ENCODE data around the gene SMLR1.

The SMLR1 gene

GRCh38 chr6:130852844-130853554 is 25.8 kb downstream of the SMLR1 start:
- no peak for DNase-seq (ENCODE audit: low read depth in 2 of 2)

GRCh38 chr6:130853555-130854183 is 26.5 kb downstream of the SMLR1 start:
- no peak for DNase-seq (ENCODE audit: low read depth in 2 of 2)

- DNase-seq (ENCODE audit: low read depth in 2 of 2) = no peak
Measured at GRCh38 chr6:130858054-130858453, 30.8 kb downstream of the SMLR1 start.

- DNase-seq (ENCODE audit: low read depth in 2 of 2) = no peak
Measured at GRCh38 chr6:130858498-130859160, 31.4 kb downstream of the SMLR1 start.

GRCh38 chr6:130859161-130859867 is 32.1 kb downstream of the SMLR1 start:
- no peak for DNase-seq (ENCODE audit: low read depth in 2 of 2)

GRCh38 chr6:130862370-130862769 is 35.2 kb downstream of the SMLR1 start:
- no peak for DNase-seq (ENCODE audit: low read depth in 2 of 2)

GRCh38 chr6:130863415-130864230 is 36.4 kb downstream of the SMLR1 start:
- DNase-seq (ENCODE audit: low read depth in 2 of 2) = no peak

GRCh38 chr6:130864344-130864743 is 37.1 kb downstream of the SMLR1 start:
- DNase-seq (ENCODE audit: low read depth in 2 of 2) = no peak

GRCh38 chr6:130865793-130866192 is 38.6 kb downstream of the SMLR1 start:
- DNase-seq (ENCODE audit: low read depth in 2 of 2) = no peak

GRCh38 chr6:130869681-130870080 is 42.5 kb downstream of the SMLR1 start:
- no peak for DNase-seq (ENCODE audit: low read depth in 2 of 2)

GRCh38 chr6:130870179-130870880 is 43.1 kb downstream of the SMLR1 start:
- no peak for DNase-seq (ENCODE audit: low read depth in 2 of 2)

GRCh38 chr6:130872250-130873095 is 45.3 kb downstream of the SMLR1 start:
- peak; percentile 41 to 52 for DNase-seq (ENCODE audit: low read depth in 2 of 2)

GRCh38 chr6:130873746-130874145 is 46.5 kb downstream of the SMLR1 start:
- no peak for DNase-seq (ENCODE audit: low read depth in 2 of 2)

- no peak for DNase-seq (ENCODE audit: low read depth in 2 of 2)
Measured at GRCh38 chr6:130879826-130880225, 52.6 kb downstream of the SMLR1 start.

- DNase-seq (ENCODE audit: low read depth in 2 of 2) = no peak
Measured at GRCh38 chr6:130882370-130882769, 55.2 kb downstream of the SMLR1 start.

- peak; percentile 41 to 61 for DNase-seq (ENCODE audit: low read depth in 2 of 2)
Measured at GRCh38 chr6:130885392-130886192, 58.4 kb downstream of the SMLR1 start.

Measured in stimulated activated CD4-positive, alpha-beta T cell treated with anti-CD3 and anti-CD28 coated beads, Interleukin-15, amount 100 ng/mL, for 48 hours (primary cell).